Suppressor macrophage treated with lipopolysaccharide for 1 hour (primary cell): ENCODE results near the gene CCDC74B.
"Not testable (repeated sequence)": the region's sequence is repeated elsewhere in the genome, so short reads cannot be mapped to it uniquely, and the experiment has no call there.

ENCODE experiments used
- DNase-seq, 3 donors: peaks; one replicate each; pipeline ENCODE4 v3.0.0-alpha.2; 2020 to 2022

CCDC74B gene

DNA sequence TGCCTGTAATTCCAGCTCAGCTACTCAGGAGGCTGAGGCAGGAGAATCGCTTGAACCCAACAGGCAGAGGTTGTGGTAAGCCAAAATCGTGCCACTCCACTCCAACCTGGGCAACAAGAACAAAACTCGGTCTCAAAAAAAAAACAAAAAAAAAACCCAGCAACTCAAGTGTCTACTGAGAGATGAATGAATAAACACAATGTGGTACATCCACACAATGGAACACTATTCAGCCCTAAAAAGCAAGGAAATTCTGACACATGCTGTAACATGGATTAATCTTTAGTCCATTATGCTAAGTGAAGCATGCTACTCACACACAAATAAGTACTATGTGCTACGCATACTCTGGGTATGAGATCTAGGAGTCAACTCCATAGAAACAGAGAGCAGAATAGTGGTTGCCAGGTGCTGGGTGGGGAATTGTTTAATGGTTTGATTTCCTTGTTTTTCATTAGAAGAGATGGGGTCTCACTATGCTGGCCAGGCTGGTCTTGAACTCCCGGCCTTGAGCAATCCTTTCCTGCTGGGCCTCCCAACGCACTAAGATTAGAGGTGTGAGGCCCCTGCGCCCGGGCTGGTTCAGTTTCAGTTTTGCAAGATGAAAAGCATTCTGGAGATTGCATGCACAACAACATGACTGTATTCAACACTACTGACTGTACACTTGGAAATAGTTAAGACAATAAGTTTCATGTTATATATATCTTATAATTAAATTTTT is 20.5 kb upstream of the CCDC74B start:
- no peak for DNase-seq

DNA sequence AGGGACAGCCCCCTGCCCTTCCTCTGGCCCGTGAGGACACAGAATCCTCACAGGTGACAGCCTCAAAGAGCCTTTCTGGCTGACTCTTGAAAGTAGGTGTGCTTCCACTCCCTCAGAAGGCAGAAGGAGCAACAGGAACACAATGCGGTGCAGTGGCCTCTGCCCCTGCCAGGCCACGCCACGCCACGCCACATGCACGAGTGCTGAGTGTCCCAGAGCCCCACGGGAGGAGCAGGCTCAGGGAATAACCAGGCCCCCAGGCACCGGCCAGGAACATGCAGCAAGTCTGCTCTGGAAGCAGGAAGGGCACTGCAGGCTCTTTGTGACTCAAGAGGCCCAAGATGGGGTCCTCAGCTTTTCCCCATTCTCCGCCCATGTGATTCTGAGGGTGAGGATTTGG is 18.1 kb upstream of the CCDC74B start:
- DNase-seq, result no peak

DNA sequence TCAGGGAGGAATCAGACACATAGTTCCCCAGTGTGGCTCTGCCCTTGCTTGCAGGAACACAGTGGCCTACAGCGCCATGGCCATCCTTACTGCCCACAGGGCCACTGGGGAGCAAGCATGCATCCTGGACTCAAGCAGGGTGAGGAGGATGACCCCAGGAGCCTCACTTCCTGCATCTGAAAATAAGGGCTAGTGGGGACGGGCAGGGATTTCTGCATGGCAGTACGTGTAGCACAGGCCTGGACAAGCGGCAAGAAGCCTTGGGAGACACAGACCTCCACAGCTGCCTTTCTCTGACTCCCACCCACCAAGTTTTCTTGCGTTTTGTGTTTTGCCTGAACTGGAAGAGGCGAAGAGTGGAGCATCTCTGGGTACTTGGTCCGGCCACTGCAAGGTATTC is 17.6 kb upstream of the CCDC74B start:
- not testable (repeated sequence) for DNase-seq

DNA sequence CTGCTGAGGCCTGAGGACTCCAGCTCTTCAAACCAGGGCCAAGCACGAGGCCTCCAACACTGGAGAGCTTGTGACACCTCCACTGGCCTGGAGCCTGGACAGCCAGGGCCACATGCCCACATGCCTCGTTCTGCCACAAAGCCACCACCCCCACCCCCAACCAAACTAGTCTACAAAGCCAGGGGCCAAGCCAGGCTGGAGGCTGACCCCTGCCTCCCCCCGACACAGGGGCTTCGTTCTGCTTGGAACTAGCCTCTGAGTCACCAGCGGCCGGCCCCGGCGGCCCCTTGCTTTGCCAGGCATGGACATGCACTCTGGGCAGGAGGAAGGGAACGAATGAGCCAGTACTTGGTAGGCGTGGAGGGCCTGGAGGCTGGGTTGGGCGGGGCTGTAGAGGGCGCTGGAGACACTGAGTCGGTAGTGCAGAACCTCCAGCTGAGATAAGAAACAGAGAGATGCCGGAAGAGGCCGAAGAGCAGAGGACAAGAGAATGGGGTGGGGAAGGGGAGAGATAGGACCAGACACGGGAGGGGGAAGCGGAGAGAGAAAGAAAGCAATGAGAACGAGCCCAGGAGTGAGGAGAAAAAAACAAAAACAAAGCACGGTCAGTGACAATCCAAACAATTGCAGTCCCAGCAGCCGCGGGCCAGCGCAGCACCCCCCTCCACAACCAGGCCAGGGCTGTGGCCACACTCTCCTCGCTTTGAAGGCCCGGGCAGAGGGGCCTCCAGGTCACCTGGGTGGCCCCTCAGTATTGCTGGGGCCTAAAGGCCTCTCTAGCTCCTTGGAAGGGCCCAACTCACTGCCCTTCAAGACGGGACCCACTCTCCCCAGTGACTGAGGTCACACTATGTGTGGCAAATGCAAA is 16.2 kb upstream of the CCDC74B start:
- not testable (repeated sequence) for DNase-seq

DNA sequence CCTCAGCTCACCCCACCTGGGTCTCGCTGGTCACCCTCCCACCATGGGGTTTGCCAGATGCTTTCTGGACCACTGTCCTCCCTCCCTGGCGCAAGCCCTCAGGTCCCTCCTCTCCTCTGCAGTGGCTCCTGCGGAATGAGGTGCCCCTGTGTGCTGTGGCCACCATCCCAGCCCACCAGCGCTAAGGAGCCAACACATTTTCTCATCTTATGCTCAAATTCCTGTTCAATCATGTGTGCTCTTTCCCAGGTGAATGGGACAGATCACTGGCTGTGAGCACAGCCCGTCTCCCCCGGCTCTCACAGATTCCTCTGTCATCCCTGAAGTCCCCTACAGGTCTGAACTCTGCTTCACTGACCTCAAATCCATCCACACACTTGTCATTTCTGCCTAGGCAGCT is 15.2 kb upstream of the CCDC74B start:
- DNase-seq, result no peak

DNA sequence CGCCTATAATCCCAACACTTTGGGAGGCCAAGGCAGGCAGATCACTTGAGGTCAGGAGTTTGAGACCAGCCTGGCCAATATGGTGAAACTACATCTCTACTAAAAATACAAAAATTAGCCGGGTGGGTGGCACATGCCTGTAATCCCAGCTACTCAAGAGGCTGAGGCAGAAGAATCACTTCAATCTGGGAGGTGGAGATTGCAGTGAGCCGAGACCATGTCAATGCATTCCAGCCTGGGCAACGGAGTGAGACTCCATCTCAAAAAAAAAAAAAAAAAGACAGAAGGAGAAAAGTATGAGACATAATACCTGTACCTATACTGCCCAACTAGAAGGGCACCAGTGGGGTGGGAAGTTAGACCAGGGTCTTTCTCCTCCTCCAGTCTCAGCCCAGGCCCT is 14.5 kb upstream of the CCDC74B start:
- not testable (repeated sequence) for DNase-seq

DNA sequence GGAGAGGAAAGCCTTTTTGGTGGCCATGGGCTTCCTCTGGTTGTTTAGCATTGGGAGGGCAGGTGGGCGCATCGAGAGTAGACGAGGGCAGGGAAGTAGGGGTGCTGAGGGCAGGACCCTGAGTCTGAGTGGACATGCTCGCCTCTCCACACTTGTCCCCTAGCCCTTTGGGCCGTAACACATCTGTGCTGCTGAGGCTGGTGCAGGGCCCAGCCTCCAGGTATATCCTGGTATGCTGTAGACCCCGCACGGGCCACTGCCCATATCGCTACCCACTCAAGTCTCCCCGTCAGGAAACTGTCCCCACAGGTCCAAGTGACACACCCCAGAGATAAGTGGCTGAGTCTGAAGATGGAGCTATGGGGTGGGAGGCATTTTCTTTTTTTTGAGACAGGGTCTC is 13.7 kb upstream of the CCDC74B start:
- DNase-seq, result no peak

DNA sequence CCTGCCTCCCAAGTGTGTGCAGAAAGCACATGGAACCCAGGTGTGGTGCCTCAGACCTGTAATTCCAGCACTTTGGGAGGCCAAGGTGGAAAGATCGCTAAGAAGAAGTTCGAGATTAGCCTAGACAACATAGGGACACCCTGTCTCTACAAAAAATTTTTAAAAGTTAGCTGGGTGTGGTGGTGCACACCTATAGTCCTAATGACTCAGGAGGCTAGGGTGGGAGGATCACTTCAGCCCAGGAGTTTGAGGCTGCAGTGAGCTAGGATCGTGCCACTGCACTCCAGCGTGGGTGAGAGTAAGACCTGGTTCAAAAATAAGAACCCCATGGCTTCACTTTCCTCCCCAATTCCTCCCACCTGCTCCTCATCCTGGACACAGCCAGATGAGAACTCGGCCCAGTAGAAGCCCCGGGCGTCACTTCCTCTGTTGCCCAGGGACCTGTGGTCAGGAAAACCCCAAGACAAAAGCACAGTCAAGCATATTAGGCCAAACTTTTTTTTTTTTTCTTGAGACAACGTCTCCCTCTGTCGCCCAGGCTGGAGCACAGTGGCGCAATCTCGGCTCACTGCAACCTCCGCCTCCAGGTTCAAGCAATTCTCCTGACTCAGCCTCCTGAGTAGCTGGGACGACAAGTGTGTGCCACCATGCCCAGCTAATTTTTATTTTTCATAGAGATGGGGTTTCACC is 13.1 kb upstream of the CCDC74B start:
- peak; percentile 74 to 84 (median 79) for DNase-seq

DNA sequence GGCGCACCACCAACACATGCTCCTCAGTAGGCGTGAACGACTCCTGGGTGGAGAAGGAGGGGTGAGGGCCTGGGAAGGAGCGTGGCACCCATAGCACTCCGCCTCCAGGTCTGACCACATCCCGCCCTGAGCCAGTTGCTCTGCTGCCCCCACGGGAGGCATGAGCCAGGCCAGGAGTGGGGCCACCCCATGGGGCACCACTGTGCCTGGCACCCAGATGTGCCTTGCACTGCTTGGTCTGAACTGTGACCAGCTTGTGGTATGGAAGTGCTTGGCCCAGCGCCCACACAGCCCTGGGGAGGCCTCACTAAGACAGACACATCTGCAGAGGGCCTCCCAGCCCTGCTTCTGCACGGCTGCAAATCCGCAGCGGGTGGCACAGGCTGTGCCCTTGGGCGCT is 12.4 kb upstream of the CCDC74B start:
- DNase-seq, result not testable (repeated sequence)

DNA sequence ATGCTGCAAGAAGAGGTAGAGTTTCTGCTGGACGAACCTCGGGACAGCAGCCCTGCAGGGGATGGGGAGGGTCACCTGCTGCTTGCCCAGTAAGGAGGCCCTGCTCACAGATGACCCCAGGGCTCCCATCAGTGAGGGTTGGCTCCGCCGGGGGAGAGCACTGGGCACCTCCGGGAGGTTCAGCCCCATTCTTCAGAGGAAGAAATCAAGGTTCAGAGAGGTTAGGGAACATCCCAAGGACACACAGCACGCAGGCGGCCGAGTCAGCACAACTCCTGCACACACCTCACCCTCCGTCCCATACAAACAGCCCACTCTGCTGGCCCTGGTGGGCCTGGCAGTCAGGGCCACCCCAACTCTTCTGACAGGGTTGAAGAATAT is 11.7 kb upstream of the CCDC74B start:
- DNase-seq, result no peak

DNA sequence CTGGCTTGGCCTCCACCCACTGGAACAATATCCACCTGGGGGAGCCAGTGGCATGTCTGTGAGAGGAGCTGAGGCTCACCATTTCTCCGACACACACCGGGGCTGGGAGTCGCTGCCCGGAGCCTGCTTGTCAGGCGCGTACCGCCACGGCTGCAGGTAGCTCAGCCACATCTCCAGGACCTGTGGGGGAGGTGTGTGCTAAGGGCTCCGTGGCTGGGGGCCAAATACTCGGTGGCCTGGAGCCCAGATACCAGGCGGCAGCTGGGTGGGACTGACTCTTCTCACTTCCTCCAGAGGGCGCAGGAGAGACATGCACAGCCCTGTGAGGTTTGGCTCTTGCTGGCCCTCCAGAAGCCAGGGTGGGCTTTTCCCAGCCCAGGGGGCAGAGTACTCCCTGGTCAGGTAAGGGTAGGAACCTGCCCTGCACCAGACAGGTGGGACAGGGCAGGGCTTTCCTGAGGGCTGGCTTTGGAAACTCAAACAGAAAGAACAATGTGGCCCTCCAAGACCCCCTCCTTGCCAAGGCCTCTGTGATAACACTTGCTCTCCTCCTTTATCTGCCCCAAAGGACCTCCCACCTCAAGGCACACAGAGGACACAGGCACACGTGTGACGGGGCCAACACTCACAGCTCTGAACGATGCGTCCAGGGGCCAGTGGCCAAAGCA is 11.2 kb upstream of the CCDC74B start:
- DNase-seq, result peak; percentile 19 to 23 (median 22)

DNA sequence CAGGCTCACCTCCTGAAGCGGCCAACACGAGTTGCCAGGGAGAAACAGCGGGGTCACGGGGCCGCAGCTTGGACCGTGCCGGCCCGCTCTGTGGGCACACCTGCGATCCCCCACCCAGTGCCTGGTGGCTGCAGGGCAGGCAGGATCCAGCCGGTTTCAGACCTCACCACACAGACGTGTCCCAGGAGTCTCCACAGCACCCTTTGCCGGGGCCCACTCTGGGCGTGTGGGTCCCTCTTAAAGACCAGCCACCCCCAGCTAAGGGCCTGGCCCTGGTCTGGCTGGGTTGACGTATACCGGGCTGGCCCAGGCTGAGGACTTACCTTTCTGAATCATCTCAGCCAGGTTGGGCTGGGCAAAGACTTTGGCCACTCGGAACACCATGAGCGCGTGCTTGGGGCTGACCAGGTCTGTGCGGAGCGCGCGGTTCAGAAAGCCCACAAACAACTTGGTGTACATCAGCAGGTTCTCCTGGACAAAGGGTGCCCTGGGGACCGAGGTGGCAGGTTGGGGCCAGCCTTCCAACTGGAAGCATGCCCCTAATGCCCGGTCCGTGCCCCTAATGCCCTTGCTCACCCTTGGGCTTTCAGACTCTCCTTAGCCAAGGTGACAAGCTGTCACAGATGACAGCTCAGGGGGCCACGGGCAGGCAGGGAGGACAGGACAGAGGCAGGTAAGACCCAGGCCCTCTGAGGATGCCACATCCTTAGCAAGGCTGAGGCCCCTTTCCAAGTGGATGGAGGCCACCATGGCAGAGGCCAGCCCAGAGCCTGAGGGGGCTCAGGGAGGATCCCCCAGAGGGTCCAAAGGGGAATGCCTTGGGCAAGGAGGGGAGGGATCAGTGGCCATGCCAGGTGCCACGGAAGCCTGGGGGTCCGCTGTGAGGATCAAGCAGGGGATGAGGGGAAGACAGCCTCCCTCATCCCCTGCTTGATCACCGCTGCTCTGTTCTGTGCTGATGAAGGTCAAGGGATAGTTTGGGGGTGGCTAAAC is 10.2 kb upstream of the CCDC74B start:
- no peak for DNase-seq

DNA sequence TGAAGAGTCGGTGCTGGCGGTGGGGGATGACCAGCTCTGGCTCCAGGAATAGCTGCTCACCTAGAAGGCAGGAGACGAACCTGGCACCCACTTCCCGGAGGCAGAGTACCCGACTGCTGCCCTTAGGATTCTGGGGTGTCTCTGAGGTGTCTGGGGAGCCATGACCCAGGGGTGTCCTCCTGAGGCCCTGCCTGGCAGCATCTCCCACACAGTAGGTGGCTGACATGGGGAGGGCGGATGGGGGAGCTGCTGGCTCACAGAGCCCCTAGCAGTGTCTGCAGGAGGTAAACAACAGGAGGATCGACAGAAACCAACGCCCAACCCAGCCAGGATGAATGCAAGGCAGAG is 9.5 kb upstream of the CCDC74B start:
- DNase-seq, result not testable (repeated sequence)

DNA sequence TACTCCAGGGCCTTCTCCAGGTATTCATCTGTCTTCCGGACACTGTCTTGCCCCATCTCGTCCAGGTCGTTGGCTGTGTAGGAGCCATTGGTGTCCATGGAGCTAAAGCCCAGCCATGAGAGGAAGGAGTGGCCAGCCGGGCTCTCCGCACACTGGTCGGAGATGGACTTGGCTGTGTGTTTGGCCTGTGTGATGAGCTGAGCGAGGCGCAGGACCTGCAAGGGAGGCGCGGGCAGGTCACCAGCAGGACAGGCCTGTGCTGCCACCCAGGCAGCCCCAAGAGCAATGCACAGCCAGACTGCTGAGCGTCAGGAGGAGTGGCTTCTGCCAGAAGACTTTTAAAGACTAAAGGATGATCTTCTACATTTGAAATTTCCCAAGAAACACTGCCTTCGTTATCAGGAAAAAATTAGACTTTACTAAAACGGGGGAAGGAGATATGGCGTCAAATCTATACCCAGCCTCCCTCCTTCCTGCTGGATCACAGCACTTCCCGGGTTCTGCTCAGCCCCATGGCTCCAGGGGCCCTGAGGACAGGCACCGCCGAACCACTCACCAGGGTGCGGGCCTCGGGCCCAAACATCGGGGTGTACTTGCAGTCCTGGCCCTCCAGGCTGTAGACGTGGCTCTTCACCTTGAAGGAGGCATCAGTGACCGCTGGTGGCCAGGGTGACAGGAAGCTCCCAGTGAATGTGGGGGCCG is 9.0 kb upstream of the CCDC74B start:
- not testable (repeated sequence) for DNase-seq

DNA sequence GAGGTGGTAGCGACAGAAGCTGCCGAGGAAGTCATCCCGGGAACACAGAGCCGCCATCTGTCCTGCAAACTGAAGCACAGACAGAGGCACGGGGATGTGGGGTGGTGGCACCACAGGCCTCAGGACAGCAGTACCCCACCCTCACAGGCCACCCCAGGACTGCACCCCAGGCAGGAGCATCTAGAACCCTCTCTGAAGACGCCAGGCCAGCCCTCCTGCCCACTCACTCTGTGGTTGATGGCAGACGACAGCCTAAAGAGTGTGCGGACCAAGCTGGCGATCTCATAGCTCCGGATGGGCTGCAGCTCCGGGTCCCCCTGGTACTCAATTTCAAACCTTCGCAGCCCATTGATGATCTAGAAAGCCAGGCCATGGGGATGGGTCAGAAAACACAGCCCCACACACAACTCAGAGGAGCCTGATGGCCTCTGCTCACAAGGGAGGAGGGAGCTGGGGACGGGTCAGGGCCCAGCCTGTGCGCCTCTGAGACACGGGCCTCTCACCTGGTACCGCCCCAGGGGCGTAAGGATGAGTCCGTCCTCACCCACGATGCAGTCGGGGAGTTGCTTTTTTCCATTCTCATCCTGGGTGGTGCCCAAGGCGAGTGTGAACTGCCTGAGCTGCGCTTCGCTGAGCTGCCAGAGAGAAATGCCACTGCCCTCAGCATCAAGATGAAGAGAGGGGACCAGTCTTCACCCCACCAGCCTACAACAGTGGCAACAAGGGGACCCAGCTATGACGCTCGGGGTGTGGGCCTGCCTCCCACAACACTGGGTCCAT is 8.1 kb upstream of the CCDC74B start:
- no peak for DNase-seq

DNA sequence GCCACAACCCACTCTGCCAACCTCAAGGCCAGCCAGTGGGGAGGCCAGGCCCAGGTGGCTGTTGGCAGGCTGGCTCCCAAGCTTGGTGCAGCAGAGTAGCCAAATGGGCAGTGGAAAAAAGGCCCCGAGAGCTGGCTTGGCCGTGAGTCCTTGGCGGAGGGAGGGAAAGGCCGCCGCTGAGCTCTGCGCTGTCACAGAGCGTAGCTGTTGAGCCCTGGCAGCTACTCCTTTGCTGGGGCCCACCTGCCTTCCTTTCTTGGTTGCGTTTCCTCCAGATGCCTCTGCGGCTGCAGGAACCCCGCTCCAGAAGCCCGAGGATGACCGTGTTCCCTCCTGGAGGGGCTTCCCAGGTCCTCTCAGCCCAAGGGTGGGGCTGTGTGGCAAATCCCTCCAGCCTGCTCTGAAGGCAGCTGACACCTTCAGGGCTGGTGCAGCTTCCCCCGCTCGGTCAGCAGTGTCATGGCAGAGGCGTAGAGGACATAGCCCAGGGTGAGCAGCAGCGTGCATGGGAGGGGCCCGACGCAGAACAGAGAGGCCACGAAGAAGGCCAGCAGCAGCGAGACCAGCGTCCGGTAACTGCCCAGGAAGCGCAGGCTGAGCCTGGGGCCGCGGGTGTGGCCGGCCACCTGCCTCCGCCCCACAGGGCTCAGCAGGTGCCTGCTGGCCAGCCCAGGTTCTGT is 7.4 kb upstream of the CCDC74B start:
- DNase-seq, result not testable (repeated sequence)

DNA sequence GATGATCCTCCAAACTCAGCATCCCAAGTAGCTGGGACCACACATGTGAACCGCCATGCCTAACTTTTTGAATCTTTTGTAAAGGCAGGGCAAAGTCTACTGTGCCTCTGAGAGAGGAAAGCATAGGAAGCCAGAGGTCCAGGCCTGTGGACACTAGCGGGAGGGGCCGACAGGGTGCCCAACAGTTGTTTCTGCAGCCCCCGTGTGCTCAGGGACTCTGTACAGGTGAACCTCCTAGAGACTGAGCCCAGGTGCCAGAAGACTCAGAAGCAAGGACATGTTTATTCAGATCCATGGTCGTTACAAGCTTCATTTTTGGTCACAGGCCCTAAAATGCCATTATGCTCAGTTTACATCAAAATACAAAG is 6.2 kb upstream of the CCDC74B start:
- not testable (repeated sequence) for DNase-seq

DNA sequence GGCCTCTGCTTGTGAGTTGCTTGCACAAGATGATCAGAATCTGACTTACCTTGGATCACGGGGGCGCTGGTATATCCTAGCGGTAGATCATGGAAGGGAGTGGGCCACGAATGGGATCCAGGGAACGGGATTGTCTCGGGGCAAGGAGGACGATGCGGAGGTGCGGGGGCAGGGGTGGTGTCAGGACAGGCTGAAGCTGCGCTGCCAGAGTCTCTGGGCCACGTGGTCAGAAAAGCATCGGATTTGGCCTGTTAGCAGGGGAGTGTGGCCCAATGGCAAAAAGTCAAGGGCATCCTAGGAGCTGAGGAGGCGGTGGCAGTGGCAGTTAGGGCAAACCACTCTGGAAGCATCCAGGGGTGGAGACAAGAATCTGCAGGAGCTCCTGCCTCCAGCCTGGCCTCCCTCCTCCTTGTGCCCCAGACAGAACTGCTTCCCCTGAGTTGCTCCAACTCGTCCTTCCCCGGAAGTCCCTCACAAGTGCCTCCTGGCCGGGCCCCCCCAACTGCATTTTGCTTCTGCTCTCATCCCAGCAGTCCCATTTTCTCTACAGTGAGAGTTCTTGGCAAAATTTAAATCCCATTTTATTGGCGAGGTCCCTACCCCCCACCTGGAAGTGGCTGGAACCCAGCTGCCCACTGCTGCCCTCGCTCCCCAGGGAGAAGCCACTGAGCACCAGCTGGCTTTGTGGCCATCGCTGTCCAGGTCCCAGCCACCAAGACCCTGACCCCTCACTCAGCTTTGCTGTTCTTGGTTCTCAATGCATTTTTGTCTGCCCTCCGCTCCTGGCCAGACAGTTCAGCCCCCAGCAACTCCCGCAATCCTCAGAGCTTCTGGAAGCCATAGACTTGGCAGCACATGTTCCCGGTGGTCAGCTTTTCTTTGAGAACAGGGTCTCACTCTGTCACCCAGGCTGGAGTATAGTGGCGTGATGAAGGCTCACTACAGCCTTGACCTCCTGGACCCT is 5.6 kb upstream of the CCDC74B start:
- no peak for DNase-seq

DNA sequence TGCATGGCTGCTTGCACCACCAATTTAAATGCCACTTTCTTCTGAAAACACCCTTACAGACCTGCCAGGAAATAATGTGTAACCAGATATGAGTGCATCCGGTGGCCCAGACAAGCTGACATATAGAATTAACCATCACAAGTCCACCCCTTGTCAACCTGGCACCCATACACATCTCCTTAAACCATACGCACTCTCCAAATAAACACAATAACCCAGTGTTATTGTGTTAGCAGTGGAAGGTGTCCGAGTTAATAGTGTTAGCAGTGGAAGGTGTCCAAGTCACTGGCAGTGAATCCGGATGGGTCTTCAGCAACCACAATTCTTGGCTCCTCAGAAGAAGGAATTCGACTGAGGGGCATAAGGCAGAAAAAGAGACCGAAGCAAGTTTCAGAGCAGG is 3.6 kb upstream of the CCDC74B start:
- DNase-seq, result not testable (repeated sequence)
